B cell (primary cell): ENCODE data around the gene RPS15. TPM values are rescaled to one million over a fixed set of nuclear protein-coding genes. Genes with fewer than 3 reads are reported as not detected.

ENCODE experiments used
- ATAC-seq: fragments of 200-7000 bp; cut with Tn5 transposase; one replicate; pipeline ENCODE4 v1.10.0; 2021; ENCODE audit warnings: low read depth, mild to moderate bottlenecking, moderate number of reproducible peaks, moderate library complexity
- CTCF ChIA-PET: fragments of 350-600 bp; sonication (Branson Sonifier 250); formaldehyde crosslinking; loops from one replicate; lab custom pipeline; 2021; ENCODE audit warnings: antibody characterized with exemption, inconsistent platforms; lab: Charles Lee
- POLR2A ChIA-PET: fragments of 350-600 bp; sonication (Branson Sonifier 250); formaldehyde crosslinking; loops from one replicate; lab custom pipeline; 2021; ENCODE audit warnings: antibody characterized with exemption; lab: Charles Lee
- DNase-seq: peaks from one replicate; pipeline ENCODE4 v3.0.0; 2013
- H2AFZ ChIP-seq: 2 replicates; pipeline ENCODE4 v1.6.1; 2012; ENCODE audit warnings: mild to moderate bottlenecking, low read depth, low read length; ENCODE audit not compliant: insufficient read depth, poor library complexity, severe bottlenecking
- H3K27ac ChIP-seq, 2 donors: 1 replicate in 1 of 2; 2 replicates in 1 of 2; pipeline ENCODE4 v1.5.1; 2012 to 2013; ENCODE audit warnings: low read length in 2 of 2, mild to moderate bottlenecking in 2 of 2, moderate library complexity in 1 of 2
- H3K27me3 ChIP-seq, 4 experiments: fragments of 200-600 bp in 1 of 4; sonication (generic) in 1 of 4; replicated peaks in 1 of 4; 1 replicate in 2 of 4; 2 replicates in 2 of 4; pipeline versions ENCODE4 v1.6.1 to v1.7.0; 2013 to 2016; ENCODE audit warnings: low read length in 3 of 4, mild to moderate bottlenecking in 2 of 4, mixed read lengths in 1 of 4, moderate library complexity in 1 of 4; ENCODE audit not compliant: insufficient read depth in 4 of 4, control insufficient read depth in 3 of 4; ENCODE audit errors: control extremely low read depth in 1 of 4
- H3K36me3 ChIP-seq, 2 experiments: replicated peaks in 1 of 2; 1 replicate in 1 of 2; 2 replicates in 1 of 2; pipeline versions ENCODE4 v1.6.1 to v1.7.1; 2013; ENCODE audit warnings: low read length in 1 of 2; ENCODE audit not compliant: insufficient read depth in 2 of 2, control insufficient read depth in 1 of 2; ENCODE audit errors: control extremely low read depth in 1 of 2, extremely low read depth in 1 of 2
- H3K4me1 ChIP-seq, 2 donors: fragments of 200-600 bp in 1 of 2; sonication (generic) in 1 of 2; 1 replicate in 1 of 2; 2 replicates in 1 of 2; pipeline versions ENCODE4 v1.5.1 to v1.6.1; 2013 to 2017; ENCODE audit warnings: low read length in 2 of 2; ENCODE audit not compliant: control insufficient read depth in 2 of 2, insufficient read depth in 2 of 2
- H3K4me2 ChIP-seq: replicated peaks from 2 replicates; pipeline ENCODE3; 2012; ENCODE audit warnings: mild to moderate bottlenecking, low read depth, low read length; ENCODE audit not compliant: poor library complexity, severe bottlenecking
- H3K4me3 ChIP-seq, 5 experiments: fragments of 200-600 bp in 1 of 5; sonication (generic) in 1 of 5; 1 replicate in 3 of 5; 2 replicates in 2 of 5; pipeline versions ENCODE4 v1.5.1 to v1.7.0; 2011 to 2016; ENCODE audit warnings: low read length in 4 of 5, mild to moderate bottlenecking in 4 of 5, low read depth in 2 of 5, control low read depth in 1 of 5, moderate library complexity in 1 of 5; ENCODE audit not compliant: insufficient read depth in 1 of 5; ENCODE audit errors: control extremely low read depth in 1 of 5, extremely low read depth in 1 of 5
- H3K79me2 ChIP-seq: fragments of 200-600 bp; sonication (generic); one replicate; pipeline ENCODE4 v1.6.0; 2016; ENCODE audit warnings: low read length; ENCODE audit not compliant: control insufficient read depth, insufficient read depth
- H3K9ac ChIP-seq: fragments of 200-600 bp; sonication (generic); 2 replicates; pipeline ENCODE4 v1.6.1; 2017; ENCODE audit warnings: mild to moderate bottlenecking, low read length, moderate library complexity
- H3K9me3 ChIP-seq, 3 donors: one replicate each; pipeline versions ENCODE4 v1.6.1 to v1.7.1; 2013; ENCODE audit warnings: low read length in 2 of 3; ENCODE audit not compliant: control insufficient read depth in 2 of 3, insufficient read depth in 1 of 3; ENCODE audit errors: control extremely low read depth in 1 of 3
- H4K20me1 ChIP-seq: 2 replicates; pipeline ENCODE4 v1.6.0; 2012; ENCODE audit warnings: mild to moderate bottlenecking, low read length; ENCODE audit not compliant: insufficient read depth, control insufficient read depth, poor library complexity, severe bottlenecking
- H3K27ac Mint-ChIP-seq: one replicate; pipeline ENCODE4 v1.8.0; 2021; ENCODE audit warnings: mixed read lengths
- H3K27me3 Mint-ChIP-seq: one replicate; pipeline ENCODE4 v1.8.0; 2021; ENCODE audit warnings: mixed read lengths
- H3K4me1 Mint-ChIP-seq: one replicate; pipeline ENCODE4 v1.8.0; 2021; ENCODE audit warnings: mixed read lengths
- H3K4me3 Mint-ChIP-seq: one replicate; pipeline ENCODE4 v1.8.0; 2021; ENCODE audit warnings: mixed read lengths
- H3K9me3 Mint-ChIP-seq: one replicate; pipeline ENCODE4 v1.8.0; 2022; ENCODE audit warnings: mixed read lengths; ENCODE audit not compliant: insufficient read depth
- EZH2 ChIP-seq: IDR thresholded peaks from 2 replicates; pipeline ENCODE4 v1.6.1; 2012; ENCODE audit warnings: borderline replicate concordance, low read depth, mild to moderate bottlenecking, moderate library complexity, low read length; ENCODE audit not compliant: insufficient read depth, poor library complexity, severe bottlenecking
- WGBS: methylation state at CpG from one replicate; pipeline ENCODE4 v1.1.5; 2013; ENCODE audit warnings: missing lambda C conversion rate; ENCODE audit not compliant: insufficient coverage; 5-methylcytosine and 5-hydroxymethylcytosine counted together
- intact Hi-C: fragments of 100-400 bp; cut with micrococcal nuclease; formaldehyde crosslinking; loops from one replicate; pipeline ENCODE4 v1.10.0; 2022
- polyA plus RNA-seq: library from polyadenylated mRNA; depleted of rRNA; stranded (reverse); fragments of >200 nt; gene quantifications from 2 replicates; pipeline ENCODE4 v1.2.3, GENCODE V29; 2012
- total RNA-seq, 2 donors: library from RNA; stranded (reverse); fragments of 120-200 nt in 1 of 2; gene quantifications; 1 replicate in 1 of 2; 2 replicates in 1 of 2; pipeline versions ENCODE4 v1.2.3 to v1.2.4, GENCODE V29; 2013 to 2022
- TF ChIP-seq, protein P1 (sequence below): fragments of 200-600 bp; IDR thresholded peaks from one replicate; pipeline ENCODE4 v1.8.0; 2022; ENCODE audit warnings: antibody characterized with exemption, mild to moderate bottlenecking

Gene RPS15
- total and polyA plus RNA-seq, 2 donors (not counting 1 experiment from before 2014, with no cell fraction given): 1,520 to 6,007 TPM

DNA sequence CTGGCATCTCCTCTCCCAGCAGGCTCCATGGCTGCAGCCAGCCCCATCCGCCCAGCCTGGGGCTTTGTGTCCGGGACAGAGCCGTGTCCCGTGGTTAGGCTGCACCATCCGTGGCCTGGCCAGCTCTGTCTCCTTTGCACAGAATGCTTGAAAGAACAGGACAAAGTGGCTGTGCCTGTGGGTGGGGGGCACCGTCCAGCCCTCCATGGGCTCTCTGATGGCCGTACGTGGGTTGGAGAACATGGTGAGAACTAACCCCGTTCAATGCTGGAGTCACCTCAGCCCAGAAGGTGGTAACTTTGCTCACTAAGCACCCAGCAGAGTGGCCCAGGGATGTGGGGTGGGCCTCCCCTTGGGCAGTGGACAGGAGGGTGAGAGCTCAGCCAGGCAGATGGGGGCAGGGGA, 2.8 kb downstream of the RPS15 start:
- TF ChIP-seq, protein P1, sequence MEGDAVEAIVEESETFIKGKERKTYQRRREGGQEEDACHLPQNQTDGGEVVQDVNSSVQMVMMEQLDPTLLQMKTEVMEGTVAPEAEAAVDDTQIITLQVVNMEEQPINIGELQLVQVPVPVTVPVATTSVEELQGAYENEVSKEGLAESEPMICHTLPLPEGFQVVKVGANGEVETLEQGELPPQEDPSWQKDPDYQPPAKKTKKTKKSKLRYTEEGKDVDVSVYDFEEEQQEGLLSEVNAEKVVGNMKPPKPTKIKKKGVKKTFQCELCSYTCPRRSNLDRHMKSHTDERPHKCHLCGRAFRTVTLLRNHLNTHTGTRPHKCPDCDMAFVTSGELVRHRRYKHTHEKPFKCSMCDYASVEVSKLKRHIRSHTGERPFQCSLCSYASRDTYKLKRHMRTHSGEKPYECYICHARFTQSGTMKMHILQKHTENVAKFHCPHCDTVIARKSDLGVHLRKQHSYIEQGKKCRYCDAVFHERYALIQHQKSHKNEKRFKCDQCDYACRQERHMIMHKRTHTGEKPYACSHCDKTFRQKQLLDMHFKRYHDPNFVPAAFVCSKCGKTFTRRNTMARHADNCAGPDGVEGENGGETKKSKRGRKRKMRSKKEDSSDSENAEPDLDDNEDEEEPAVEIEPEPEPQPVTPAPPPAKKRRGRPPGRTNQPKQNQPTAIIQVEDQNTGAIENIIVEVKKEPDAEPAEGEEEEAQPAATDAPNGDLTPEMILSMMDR: no peak
- no peak for TF ChIP-seq EZH2
- CTCF ChIA-PET: interaction anchor here (0.7 kb wide), 1 partner anchor 196 kb away, joined by 3 read pairs; no protein-coding TSS in a partner anchor
- no peak overlapping the region for H2AFZ ChIP-seq
- peaks cover 0 to 7% (median 2%) of the 10 kb centered on the region in 4 experiments for H3K27me3 ChIP-seq
- H3K4me1 ChIP-seq: peaks cover 16 to 29% of the 10 kb centered on the region in 2 donors
- H3K9me3 Mint-ChIP-seq: no peaks in the 10 kb centered on the region
- DNase-seq (no peak), ATAC-seq (no peak)
- POLR2A ChIA-PET: no interaction called here
- H3K4me2 ChIP-seq: no peak overlapping the region
- intact Hi-C loops: no loop called here
- no peak overlapping the region for H3K27ac Mint-ChIP-seq
- peaks cover 68% of the 10 kb centered on the region for H4K20me1 ChIP-seq
- H3K9me3 ChIP-seq: no peaks in the 10 kb centered on the region
- H3K4me1 Mint-ChIP-seq: peaks cover 27% of the 10 kb centered on the region
- H3K27me3 Mint-ChIP-seq: no peaks in the 10 kb centered on the region
- peak overlapping the region; percentile 66 for H3K4me3 Mint-ChIP-seq
- no peak overlapping the region for H3K4me3 ChIP-seq
- no peak overlapping the region for H3K27ac ChIP-seq
- H3K79me2 ChIP-seq: peaks cover 21% of the 10 kb centered on the region
- H3K9ac ChIP-seq: no peak overlapping the region
- H3K36me3 ChIP-seq: peaks cover 0 to 26% of the 10 kb centered on the region in 2 experiments
- 95% methylated on average over 9 of the region's 9 CpGs for WGBS

DNA sequence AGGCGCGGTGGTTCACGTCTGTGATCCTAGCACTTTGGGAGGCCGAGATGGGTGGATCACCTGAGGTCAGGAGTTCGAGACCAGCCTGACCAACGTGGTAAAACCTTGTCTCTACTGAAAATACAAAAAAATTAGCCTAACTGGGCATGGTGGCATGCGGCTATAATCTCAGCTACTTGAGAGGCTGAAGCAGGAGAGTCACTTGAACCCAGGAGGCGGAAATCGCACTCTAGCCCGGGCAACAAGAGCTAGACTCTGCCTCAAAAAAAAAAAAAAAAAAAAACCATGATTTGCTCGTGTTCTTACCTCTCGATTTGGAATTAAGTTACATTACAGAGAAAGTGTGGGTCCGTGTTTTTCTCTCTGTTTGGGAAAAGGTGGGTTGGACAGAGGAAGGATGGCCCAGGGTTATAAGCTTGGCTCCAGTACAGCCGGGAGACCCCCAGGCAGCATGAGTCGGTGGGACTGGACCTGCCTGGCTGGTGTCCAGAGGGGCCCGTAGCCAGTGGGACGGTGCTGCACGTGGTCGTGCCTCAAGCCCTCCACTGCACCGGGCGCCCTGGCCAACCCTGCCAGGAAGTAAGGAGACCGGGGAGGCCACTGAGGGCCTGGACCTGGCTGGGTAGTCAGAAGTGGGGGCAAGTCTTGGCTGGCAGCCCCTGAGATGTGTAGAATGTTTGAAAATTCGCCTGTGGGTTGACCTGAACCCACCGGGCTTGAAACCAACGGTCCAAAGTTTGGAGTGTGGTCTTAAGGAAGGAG, 3.7 kb downstream of the RPS15 start:
- intact Hi-C loops: no loop called here
- POLR2A ChIA-PET: no interaction called here
- CTCF ChIA-PET: interaction anchor here (0.7 kb wide), 1 partner anchor 197 kb away, joined by 3 read pairs; no protein-coding TSS in a partner anchor
- H3K27me3 Mint-ChIP-seq: peaks cover 3% of the 10 kb centered on the region
- Histone ChIP-seq H3K27ac (no peak overlapping the region), H2AFZ (no peak overlapping the region), H3K9ac (no peak overlapping the region), H3K36me3 (peaks cover 0 to 26% of the 10 kb centered on the region in 2 experiments), H3K27me3 (peaks cover 0 to 13% (median 4%) of the 10 kb centered on the region in 4 experiments), H3K4me3 (no peak overlapping the region), H3K79me2 (peaks cover 21% of the 10 kb centered on the region), H3K9me3 (peaks cover 0 to 2% (median 0%) of the 10 kb centered on the region in 3 donors), H3K4me1 (peaks cover 23 to 32% of the 10 kb centered on the region in 2 donors), H3K4me2 (no peak overlapping the region), H4K20me1 (peaks cover 70% of the 10 kb centered on the region)
- WGBS: 95% methylated on average over 17 of the region's 25 CpGs
- TF ChIP-seq, protein P1: no peak
- no peak for TF ChIP-seq EZH2
- peaks cover 30% of the 10 kb centered on the region for H3K4me1 Mint-ChIP-seq
- peak overlapping the region; percentile 49 for H3K4me3 Mint-ChIP-seq
- DNase-seq (no peak), ATAC-seq (no peak)
- H3K9me3 Mint-ChIP-seq: no peaks in the 10 kb centered on the region
- no peak overlapping the region for H3K27ac Mint-ChIP-seq
